HG02571 (cell line): ENCODE results near the gene TMEM255A.

Source experiments
- ATAC-seq: cut with Tn5 transposase; IDR thresholded peaks from one replicate; pipeline ENCODE4 v1.9.1; 2021; ENCODE audit warnings: mild to moderate bottlenecking, moderate library complexity; ENCODE audit not compliant: unreplicated experiment

TMEM255A gene

GRCh38 chrX:120308959-120309872, 2.0 kb downstream of the TMEM255A start:
- peak; percentile 85 for ATAC-seq

GRCh38 chrX:120308558-120308957, 2.7 kb downstream of the TMEM255A start:
- no peak for ATAC-seq

- ATAC-seq = no peak
Measured at GRCh38 chrX:120306630-120307029, 4.6 kb downstream of the TMEM255A start.

GRCh38 chrX:120305531-120306141, 5.6 kb downstream of the TMEM255A start:
- no peak for ATAC-seq

- no peak for ATAC-seq
Measured at GRCh38 chrX:120304256-120304655, 7.0 kb downstream of the TMEM255A start.

GRCh38 chrX:120302434-120302833, 8.8 kb downstream of the TMEM255A start:
- ATAC-seq = peak; percentile 89

- peak; percentile 8 for ATAC-seq
Measured at GRCh38 chrX:120301960-120302359, 9.3 kb downstream of the TMEM255A start.

GRCh38 chrX:120301497-120301896, 9.8 kb downstream of the TMEM255A start:
- ATAC-seq = no peak

GRCh38 chrX:120299928-120300327, 11.3 kb downstream of the TMEM255A start:
- no peak for ATAC-seq

- no peak for ATAC-seq
Measured at GRCh38 chrX:120297923-120298322, 13.3 kb downstream of the TMEM255A start.

GRCh38 chrX:120294651-120295050, 16.6 kb downstream of the TMEM255A start:
- ATAC-seq = no peak

GRCh38 chrX:120293015-120293414, 18.2 kb downstream of the TMEM255A start:
- no peak for ATAC-seq

GRCh38 chrX:120291211-120291610, 20.1 kb downstream of the TMEM255A start:
- no peak for ATAC-seq

GRCh38 chrX:120290107-120290506, 21.2 kb downstream of the TMEM255A start:
- no peak for ATAC-seq

GRCh38 chrX:120287513-120288112, 23.6 kb downstream of the TMEM255A start:
- ATAC-seq = peak; percentile 41

GRCh38 chrX:120286733-120287512, 24.3 kb downstream of the TMEM255A start:
- ATAC-seq = no peak

- no peak for ATAC-seq
Measured at GRCh38 chrX:120282697-120283096, 28.6 kb downstream of the TMEM255A start.

- no peak for ATAC-seq
Measured at GRCh38 chrX:120281761-120282160, 29.5 kb downstream of the TMEM255A start.

- ATAC-seq = no peak
Measured at GRCh38 chrX:120281021-120281624, 30.1 kb downstream of the TMEM255A start.

- no peak for ATAC-seq
Measured at GRCh38 chrX:120274958-120275357, 36.3 kb downstream of the TMEM255A start.

GRCh38 chrX:120274145-120274544, 37.1 kb downstream of the TMEM255A start:
- no peak for ATAC-seq
